H1 (cell line): Measurements from ENCODE around the gene DBH. TPM values are rescaled to one million over a fixed set of nuclear protein-coding genes. Genes with fewer than 3 reads are reported as not detected.

ENCODE experiments used
- RBBP5 ChIP-seq: IDR thresholded peaks from 2 replicates; pipeline ENCODE4 v1.7.1; 2012; ENCODE audit warnings: low read depth, mild to moderate bottlenecking, inconsistent platforms, low read length, moderate library complexity, borderline replicate concordance
- polyA plus RNA-seq, 7 experiments: library from polyadenylated mRNA; depleted of rRNA in 3 of 7; stranded (reverse) in 5 of 7; unstranded in 2 of 7; fragments of >200 nt in 5 of 7; fragments of 200-250 nt in 2 of 7; gene quantifications; 1 replicate in 5 of 7; 2 replicates in 1 of 7; 4 replicates in 1 of 7; pipeline versions ENCODE4 v1.2.1 to v1.2.3, GENCODE V29; 2011 to 2013; ENCODE audit warnings: missing spikeins in 2 of 7, mixed read lengths in 2 of 7
- total RNA-seq: library from RNA; stranded (reverse); fragmentation: NEBNext Ultra II Directional; extraction: Animal tissue kit (Norgen Biotek cat#: 25700); gene quantifications from 2 replicates; pipeline ENCODE4 v1.2.1, GENCODE V29; 2021

DBH gene
- total and polyA plus RNA-seq, 2 of the 8 experiments (the other 6 are each of a cell fraction or from before 2014, with no cell fraction given) = 0.18 TPM; not detected in 1

DNA sequence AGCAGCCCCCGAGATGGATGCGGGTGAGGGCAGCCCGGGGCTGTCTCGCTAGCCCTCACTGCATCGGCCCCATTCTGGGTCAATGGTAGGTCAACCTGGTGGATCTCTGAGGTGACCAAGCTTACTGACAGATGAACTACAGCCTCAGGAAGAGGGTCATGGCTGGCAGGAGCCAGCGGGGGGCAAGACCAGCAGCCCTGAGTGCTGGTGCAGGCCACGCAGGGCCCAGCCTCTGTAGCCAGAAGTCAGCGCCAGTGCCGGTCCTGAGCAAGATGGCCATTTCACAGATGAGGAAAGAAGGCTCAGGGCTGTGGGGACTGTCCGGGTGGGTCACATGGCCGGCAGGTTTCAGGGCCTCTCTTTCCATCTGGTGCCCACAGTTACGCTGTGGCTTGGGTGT is 5.1 kb upstream of the DBH start (continued):
- TF ChIP-seq RBBP5 = no peak
